HepG2 (cell line): ENCODE data around the gene KPNA4. TPM values are rescaled to one million over a fixed set of nuclear protein-coding genes. Genes with fewer than 3 reads are reported as not detected.

Source experiments
- ATAC-seq: fragments of 200-7000 bp; cut with Tn5 transposase; 3 replicates; pipeline ENCODE4 v1.9.1; 2020; ENCODE audit warnings: mild to moderate bottlenecking, moderate library complexity
- BruUV-seq: library from RNA; stranded (reverse); fragments of 400-500 nt; replicated peaks from 2 replicates; lab custom pipeline; 2021; lab: Mats Ljungman, UMichigan
- CTCF ChIA-PET: fragments of 300-600 bp; formaldehyde crosslinking; extraction: SDS; loops from one replicate; lab custom pipeline; 2021; ENCODE audit warnings: low total read pairs, inconsistent platforms, low intra/inter-chr PET ratio; lab: Yijun Ruan, JAX
- POLR2A ChIA-PET: fragments of 350-600 bp; sonication (Branson Sonifier 250); formaldehyde crosslinking; loops from one replicate; lab custom pipeline; 2020; ENCODE audit warnings: antibody characterized with exemption, inconsistent platforms; lab: Yijun Ruan, JAX
- DNase-seq: peaks from one replicate; pipeline ENCODE4 v3.0.0-alpha.2; 2015; ENCODE audit warnings: low spot score
- FAIRE-seq: peaks from 3 replicates; lab custom pipeline; 2011; peaks lifted over from hg19 to GRCh38; lab: Jason Lieb, UNC
- H2AFZ ChIP-seq: one replicate; pipeline ENCODE4 v1.6.1; 2011; ENCODE audit warnings: low read length, inconsistent platforms
- H3K27ac ChIP-seq: fragments of 300-600 bp; 3 replicates; pipeline ENCODE4 v1.8.0; 2011; ENCODE audit warnings: mixed run types, mild to moderate bottlenecking, mixed read lengths, low read length, inconsistent platforms; ENCODE audit not compliant: insufficient read depth; ENCODE audit errors: extremely low read length
- H3K27me3 ChIP-seq, 2 experiments: fragments of 200-600 bp in 1 of 2; 2 replicates in 1 of 2; 3 replicates in 1 of 2; pipeline versions ENCODE4 v1.6.0 to v1.8.0; 2011; ENCODE audit warnings: low read length in 2 of 2, mild to moderate bottlenecking in 2 of 2, moderate library complexity in 2 of 2, inconsistent platforms in 1 of 2; ENCODE audit not compliant: insufficient read depth in 2 of 2, control insufficient read depth in 1 of 2
- H3K36me3 ChIP-seq, 2 experiments: fragments of 200-600 bp in 1 of 2; replicated peaks in 1 of 2; 2 replicates in 1 of 2; 3 replicates in 1 of 2; pipeline versions ENCODE4 v1.5.1 to v1.8.0; 2011; ENCODE audit warnings: low read length in 2 of 2, inconsistent platforms in 1 of 2; ENCODE audit not compliant: insufficient read depth in 2 of 2, control insufficient read depth in 1 of 2
- H3K4me1 ChIP-seq: 2 replicates; pipeline ENCODE4 v1.5.1; 2012; ENCODE audit warnings: low read length, inconsistent platforms; ENCODE audit not compliant: insufficient read depth
- H3K4me2 ChIP-seq: 2 replicates; pipeline ENCODE4 v1.6.0; 2011; ENCODE audit warnings: low read depth, low read length, inconsistent platforms
- H3K4me3 ChIP-seq, 3 experiments: fragments of 200-600 bp in 1 of 3; sonication (generic), shearing (Covaris generic) in 1 of 3; replicated peaks in 1 of 3; 2 replicates each; pipeline ENCODE4 v1.5.1; 2011 to 2016; ENCODE audit warnings: low read length in 3 of 3, inconsistent platforms in 2 of 3, low read depth in 2 of 3, mild to moderate bottlenecking in 2 of 3, control low read depth in 1 of 3, mixed read lengths in 1 of 3; ENCODE audit not compliant: insufficient read depth in 1 of 3
- H3K79me2 ChIP-seq: one replicate; pipeline ENCODE4 v1.6.1; 2011; ENCODE audit warnings: low read length, inconsistent platforms; ENCODE audit not compliant: insufficient read depth
- H3K9ac ChIP-seq: 2 replicates; pipeline ENCODE4 v1.6.0; 2011; ENCODE audit warnings: mild to moderate bottlenecking, low read depth, low read length, inconsistent platforms; ENCODE audit not compliant: insufficient read depth
- H3K9me3 ChIP-seq: 2 replicates; pipeline ENCODE4 v1.5.1; 2012; ENCODE audit warnings: mild to moderate bottlenecking, low read length
- H4K20me1 ChIP-seq: 2 replicates; pipeline ENCODE4 v1.6.0; 2011; ENCODE audit warnings: inconsistent platforms, mild to moderate bottlenecking, low read length, moderate library complexity; ENCODE audit not compliant: insufficient read depth
- KLF9 ChIP-seq: IDR thresholded peaks from 2 replicates; pipeline ENCODE4 v1.6.1; 2016; ENCODE audit warnings: low read depth
- RBM39 ChIP-seq: fragments of 200-400 bp; formaldehyde crosslinking; IDR thresholded peaks from one replicate; pipeline ENCODE4 v1.6.1; 2018; ENCODE audit warnings: antibody characterized with exemption, mild to moderate bottlenecking, low read depth, low read length; ENCODE audit not compliant: poor library complexity, severe bottlenecking
- ZNF567 ChIP-seq: sonication (generic); formaldehyde crosslinking; IDR thresholded peaks from 2 replicates; pipeline ENCODE4 v1.8.1; 2023; ENCODE audit warnings: mild to moderate bottlenecking, missing genetic modification reagents, borderline replicate concordance
- ZNF878 ChIP-seq: sonication (generic); formaldehyde crosslinking; IDR thresholded peaks from 2 replicates; pipeline ENCODE4 v1.8.1; 2023; ENCODE audit warnings: mild to moderate bottlenecking, missing genetic modification reagents, moderate library complexity
- ZSCAN9 ChIP-seq: IDR thresholded peaks from 2 replicates; pipeline ENCODE4 v1.6.1; 2016; ENCODE audit warnings: borderline replicate concordance
- in situ Hi-C: cut with HindIII; loops from 2 replicates; pipeline ENCODE4 v1.10.0; 2017; ENCODE audit warnings: low pct_unique_long_range_greater_than_20kb; ENCODE audit not compliant: extremely low pct_ligation_motif_present
- intact Hi-C: fragments of 100-400 bp; cut with micrococcal nuclease; formaldehyde crosslinking; loops from one replicate; pipeline ENCODE4 v1.10.0; 2022; ENCODE audit not compliant: unreplicated experiment
- polyA plus RNA-seq, 8 experiments: library from polyadenylated mRNA; depleted of rRNA in 3 of 8; stranded (reverse) in 7 of 8; unstranded in 1 of 8; fragments of >200 nt; fragmentation: Illumina TruSeq in 4 of 8; extraction: Trizol in 4 of 8; gene quantifications; 2 replicates each; pipeline versions ENCODE4 v1.2.1 to v1.2.3, GENCODE V29; 2011 to 2016; ENCODE audit warnings: low read depth in 4 of 8, missing spikeins in 1 of 8, mixed read lengths in 1 of 8; ENCODE audit not compliant: insufficient read depth in 1 of 8
- total RNA-seq, 5 experiments: library from RNA; depleted of rRNA; stranded (reverse); fragments of >200 nt; fragmentation: Illumina TruSeq; extraction: Trizol; gene quantifications; 2 replicates each; pipeline ENCODE4 v1.2.3, GENCODE V29; 2016; ENCODE audit warnings: low read depth in 1 of 5
- TF ChIP-seq, protein P1 (sequence below): sonication (generic); formaldehyde crosslinking; IDR thresholded peaks from 2 replicates; pipeline ENCODE4 v1.4.0; 2020; ENCODE audit warnings: missing genetic modification reagents, mild to moderate bottlenecking, borderline replicate concordance
- TF ChIP-seq, protein P2 (sequence below), 2 experiments: sonication (generic) in 1 of 2; formaldehyde crosslinking in 1 of 2; IDR thresholded peaks; 2 replicates each; pipeline versions ENCODE4 v1.6.1 to v1.9.0; 2014 to 2022; ENCODE audit warnings: antibody characterized with exemption in 1 of 2, borderline replicate concordance in 1 of 2, inconsistent platforms in 1 of 2, low read depth in 1 of 2, missing genetic modification reagents in 1 of 2

The KPNA4 gene
- total and polyA plus RNA-seq, 2 of the 13 experiments (the other 11 are each of a cell fraction or from before 2014, with no cell fraction given), result 9.9 to 27.9 TPM

DNA sequence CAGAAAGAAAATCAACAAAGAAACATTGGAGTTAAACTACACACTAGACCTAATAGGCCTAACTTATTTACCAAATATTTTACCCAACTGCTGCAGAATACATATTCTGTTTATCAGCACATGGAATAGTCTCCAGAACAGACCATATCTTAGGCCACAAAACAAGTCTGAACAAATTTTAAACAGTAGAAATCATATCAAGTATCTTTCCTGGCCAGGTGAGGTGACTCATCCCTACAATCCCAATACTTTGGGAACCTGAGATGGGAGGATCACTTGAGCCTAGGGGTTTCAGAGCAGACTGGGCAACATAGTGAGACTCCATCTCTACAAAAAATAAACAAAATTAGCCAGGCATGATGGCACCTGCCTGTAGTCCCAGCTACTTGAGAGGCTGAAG lies 18.1 kb upstream of the KPNA4 start:
- Histone ChIP-seq H3K27ac (no peak overlapping the region), H3K9me3 (no peaks in the 10 kb centered on the region), H3K4me2 (no peak overlapping the region), H3K4me3 (no peak overlapping the region), H3K4me1 (no peaks in the 10 kb centered on the region), H4K20me1 (no peaks in the 10 kb centered on the region), H3K27me3 (peaks cover 0 to 10% of the 10 kb centered on the region in 2 experiments; a peak in 1 of 5 replicates), H3K79me2 (no peaks in the 10 kb centered on the region), H3K9ac (no peak overlapping the region), H2AFZ (no peak overlapping the region), H3K36me3 (no peaks in the 10 kb centered on the region)
- no TSS peak for BruUV-seq
- FAIRE-seq (no peak), DNase-seq (no peak), ATAC-seq (no peak)
- CTCF ChIA-PET, result no interaction called here
- TF ChIP-seq, protein P1, sequence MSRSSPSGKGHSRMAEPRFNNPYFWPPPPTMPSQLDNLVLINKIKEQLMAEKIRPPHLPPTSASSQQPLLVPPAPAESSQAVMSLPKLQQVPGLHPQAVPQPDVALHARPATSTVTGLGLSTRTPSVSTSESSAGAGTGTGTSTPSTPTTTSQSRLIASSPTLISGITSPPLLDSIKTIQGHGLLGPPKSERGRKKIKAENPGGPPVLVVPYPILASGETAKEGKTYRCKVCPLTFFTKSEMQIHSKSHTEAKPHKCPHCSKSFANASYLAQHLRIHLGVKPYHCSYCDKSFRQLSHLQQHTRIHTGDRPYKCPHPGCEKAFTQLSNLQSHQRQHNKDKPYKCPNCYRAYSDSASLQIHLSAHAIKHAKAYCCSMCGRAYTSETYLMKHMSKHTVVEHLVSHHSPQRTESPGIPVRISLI (CRISPR knock-in tag), result no peak
- TF ChIP-seq ZNF878 (CRISPR knock-in tag) (no peak), ZNF567 (CRISPR knock-in tag) (no peak), KLF9 (CRISPR knock-in tag) (no peak), RBM39 (no peak), ZSCAN9 (CRISPR knock-in tag) (no peak)
- TF ChIP-seq, protein P2, sequence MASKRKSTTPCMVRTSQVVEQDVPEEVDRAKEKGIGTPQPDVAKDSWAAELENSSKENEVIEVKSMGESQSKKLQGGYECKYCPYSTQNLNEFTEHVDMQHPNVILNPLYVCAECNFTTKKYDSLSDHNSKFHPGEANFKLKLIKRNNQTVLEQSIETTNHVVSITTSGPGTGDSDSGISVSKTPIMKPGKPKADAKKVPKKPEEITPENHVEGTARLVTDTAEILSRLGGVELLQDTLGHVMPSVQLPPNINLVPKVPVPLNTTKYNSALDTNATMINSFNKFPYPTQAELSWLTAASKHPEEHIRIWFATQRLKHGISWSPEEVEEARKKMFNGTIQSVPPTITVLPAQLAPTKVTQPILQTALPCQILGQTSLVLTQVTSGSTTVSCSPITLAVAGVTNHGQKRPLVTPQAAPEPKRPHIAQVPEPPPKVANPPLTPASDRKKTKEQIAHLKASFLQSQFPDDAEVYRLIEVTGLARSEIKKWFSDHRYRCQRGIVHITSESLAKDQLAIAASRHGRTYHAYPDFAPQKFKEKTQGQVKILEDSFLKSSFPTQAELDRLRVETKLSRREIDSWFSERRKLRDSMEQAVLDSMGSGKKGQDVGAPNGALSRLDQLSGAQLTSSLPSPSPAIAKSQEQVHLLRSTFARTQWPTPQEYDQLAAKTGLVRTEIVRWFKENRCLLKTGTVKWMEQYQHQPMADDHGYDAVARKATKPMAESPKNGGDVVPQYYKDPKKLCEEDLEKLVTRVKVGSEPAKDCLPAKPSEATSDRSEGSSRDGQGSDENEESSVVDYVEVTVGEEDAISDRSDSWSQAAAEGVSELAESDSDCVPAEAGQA (IDR thresholded peaks at IDR 0.05; ENCODE audit: low read depth), result no peak
- TF ChIP-seq, protein P2 (CRISPR knock-in tag; IDR thresholded peaks at IDR 0.05; ENCODE audit: borderline replicate concordance), result no peak
- in situ Hi-C loops, result no loop called here
- intact Hi-C loops, result no loop called here
- POLR2A ChIA-PET, result no interaction called here
